Germinal center (tissue), 1 donor: ENCODE data around the gene FGGY.

ENCODE experiments used
- DNase-seq: peaks from one replicate; pipeline ENCODE4 v3.0.0; 2012; ENCODE audit warnings: mixed read lengths, low spot score

FGGY gene

DNA sequence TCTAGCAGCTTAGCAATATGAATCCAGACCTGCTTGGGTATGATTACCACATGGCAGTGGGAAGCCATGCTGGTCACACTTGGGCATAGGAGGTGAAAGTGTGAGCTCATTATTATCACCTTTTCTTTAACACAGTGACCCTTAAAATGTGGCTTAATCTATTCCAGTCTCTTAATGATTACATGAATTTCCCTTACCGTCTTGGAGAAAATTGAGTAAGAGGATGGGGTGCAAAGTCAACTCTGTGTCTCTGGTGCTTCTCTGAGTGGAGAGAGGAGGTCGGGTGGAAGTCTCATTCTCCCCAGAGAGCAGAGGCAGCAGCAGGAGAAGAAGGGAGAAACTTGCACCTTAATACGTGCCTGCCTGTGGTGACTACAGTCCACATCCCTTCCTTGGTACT is 91.3 kb downstream of the FGGY start:
- DNase-seq, result no peak

DNA sequence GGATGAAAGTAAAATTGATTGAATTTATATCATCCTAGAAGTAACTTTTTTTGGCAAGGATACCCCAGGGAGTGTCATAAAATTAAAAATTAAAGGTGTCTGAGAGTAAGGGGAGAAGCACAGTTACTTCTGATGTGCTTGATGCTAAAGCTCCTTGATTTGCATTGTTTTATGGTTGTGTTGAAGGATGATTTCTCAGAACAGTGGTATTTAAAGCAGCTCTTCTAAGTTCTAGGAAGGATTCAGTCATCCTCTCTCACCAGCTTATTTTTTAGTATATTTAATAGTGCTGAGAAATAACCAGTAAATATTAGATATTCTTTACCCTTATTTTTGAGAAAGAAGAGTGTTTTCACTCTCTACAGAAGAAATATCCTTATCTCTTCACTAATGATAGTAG is 93.0 kb downstream of the FGGY start:
- no peak for DNase-seq

DNA sequence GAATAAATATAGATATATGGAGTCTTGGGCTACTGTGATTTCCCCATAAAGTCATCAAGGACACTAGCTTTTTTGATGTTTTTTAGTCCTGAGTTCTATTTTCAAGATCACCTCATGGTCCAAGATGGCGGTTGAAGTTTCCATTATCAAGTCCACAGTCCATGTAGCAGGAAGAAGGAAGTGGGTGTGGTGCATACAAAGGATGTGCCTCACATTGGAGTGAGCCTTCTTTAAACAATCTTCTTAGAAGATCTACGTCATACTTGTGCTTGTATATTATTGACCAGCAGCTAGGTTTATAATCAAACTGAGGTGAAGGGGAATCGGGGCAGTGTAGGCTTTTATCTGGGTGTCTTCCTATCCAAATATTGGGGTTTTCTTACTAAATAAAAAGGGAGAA is 93.4 kb downstream of the FGGY start:
- no peak for DNase-seq

DNA sequence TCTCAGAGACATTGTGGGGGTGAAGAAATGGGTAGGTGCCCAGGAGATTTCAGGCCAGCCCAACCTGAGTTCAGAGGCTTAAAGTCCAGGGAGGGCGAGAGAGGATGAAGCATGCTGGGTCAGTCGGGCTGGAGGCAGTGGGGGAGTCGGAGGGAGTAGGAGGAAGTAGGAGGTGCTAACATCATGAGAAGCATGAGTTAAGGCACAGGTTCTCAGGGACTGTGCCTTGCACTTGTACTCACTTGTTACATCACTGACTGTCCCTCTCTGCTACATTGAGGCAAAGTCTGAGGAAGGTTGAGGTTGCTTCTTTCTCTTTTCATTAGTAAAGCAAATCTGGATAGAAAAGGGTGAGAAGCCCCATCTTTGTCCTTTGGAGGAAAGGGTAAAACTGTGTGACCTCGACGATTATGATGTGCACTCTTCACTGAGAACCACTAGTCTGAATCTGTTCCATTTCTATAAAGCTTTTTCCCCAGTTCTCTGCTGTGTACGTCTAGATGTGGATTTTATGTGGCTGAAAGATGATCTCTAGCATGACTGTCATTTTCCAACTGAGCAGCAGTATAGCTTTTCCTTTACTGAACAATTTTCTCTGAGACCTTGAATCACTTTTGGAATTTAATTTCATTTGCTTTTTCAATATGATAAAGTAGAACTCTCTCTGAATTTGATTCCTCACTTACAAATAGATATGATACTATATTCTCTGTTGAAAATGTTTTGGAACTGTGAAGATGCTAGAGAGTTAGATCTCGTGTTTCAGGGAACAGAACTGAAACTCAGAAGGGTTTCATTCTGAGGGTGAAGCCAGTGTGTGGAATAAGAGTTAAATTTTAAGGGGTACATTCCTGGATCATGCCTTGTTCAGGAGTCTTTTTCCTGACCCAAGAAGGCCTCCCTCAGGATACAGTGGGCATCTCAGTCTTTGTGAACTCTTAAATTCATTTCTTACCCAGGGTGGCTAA is 94.6 kb downstream of the FGGY start:
- no peak for DNase-seq

DNA sequence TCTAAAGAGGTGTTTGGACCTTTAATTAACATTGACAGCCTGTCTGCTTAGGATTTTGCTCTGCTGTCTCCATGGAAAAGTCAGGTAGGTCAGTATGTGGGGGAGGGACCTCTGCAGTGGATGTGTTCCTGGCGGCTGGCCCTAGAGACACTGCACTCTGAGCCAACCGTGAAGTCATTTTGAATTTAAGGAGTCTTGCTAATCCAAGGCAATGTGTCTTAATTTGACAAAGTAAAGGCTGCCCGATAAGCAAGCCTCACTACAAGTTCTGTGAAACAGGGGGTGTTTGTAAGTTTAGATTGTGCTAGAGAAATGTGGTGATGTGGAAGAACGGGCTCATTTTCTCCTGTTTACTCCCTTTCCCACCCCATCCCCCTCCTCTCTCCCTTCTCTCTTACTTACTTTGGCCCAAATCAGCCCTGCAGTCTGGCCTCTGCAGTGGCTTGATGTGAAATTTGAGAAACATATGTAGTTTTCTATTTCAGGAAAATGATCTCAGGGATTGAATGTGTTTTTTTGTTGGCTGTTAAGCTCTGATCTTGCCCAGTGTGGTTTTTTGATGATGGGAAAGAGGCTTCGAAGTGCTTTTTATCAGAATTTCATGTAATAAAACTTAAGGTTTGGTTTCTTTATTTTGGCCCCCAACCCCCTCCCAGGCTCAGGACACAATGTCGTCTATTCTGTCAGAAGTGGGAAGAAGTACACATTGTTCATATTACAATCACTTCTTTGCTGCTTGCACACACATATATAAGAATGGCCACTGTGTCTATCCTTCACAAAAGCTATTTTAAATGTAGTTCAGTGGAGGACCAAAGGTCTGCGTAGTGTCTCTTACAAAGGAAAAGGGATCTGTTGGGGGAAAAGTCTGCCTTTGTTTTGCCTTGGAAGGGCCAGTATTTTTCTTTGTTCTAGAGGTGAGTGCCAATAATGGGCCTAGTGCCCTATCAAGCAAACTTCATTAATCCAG is 96.6 kb downstream of the FGGY start:
- DNase-seq, result no peak

DNA sequence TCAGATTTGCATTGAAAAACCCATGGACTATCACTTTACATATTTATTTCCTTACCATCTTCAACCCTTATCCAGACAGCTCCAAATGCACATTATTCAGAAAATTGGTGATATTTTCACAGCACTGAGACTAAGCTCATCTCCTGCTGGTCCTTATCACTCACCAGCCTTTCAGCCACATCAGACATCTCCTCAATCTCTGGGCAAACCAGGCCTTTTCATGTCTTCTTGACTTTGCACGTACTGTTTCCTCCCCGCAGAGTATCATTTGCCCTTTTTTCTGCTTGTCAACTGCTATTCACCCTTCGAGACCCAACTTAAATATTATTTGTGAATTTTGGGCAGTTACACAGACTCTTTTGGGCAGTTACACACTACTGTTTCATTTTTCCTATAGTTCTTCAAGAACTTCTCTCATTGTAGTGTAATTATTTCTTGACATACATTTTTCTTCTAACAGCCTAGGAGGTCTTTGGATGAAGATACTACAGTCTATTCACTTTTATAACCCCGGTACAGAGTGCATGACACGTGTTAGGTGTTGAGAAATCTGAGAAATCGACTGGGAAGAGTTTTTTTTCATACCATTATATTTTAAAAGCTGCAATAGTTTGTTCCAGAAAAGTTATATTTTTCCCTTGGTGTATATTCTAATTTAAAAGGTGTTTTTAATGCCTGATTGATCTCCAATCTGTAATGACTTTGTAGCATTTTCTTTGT is 98.0 kb downstream of the FGGY start:
- DNase-seq, result no peak

DNA sequence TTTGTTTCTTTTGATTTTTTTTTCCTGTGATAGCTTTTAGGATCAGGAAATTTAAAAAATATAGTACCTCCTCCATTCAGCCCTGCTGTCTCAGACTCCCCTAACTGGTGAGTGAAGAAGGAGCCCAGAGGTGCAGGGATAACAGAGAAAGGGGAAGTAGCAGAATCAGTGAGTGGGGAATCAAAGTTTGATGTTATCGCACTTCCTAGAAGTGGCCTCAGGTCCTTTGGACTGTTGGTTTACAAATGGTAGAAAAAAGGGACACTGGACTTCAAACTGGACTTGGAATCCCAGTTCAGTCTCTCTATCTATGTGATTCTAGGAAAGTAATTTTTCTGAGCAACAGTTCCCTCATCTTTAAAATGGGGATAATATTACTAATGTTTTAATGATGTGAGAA is 99.5 kb downstream of the FGGY start:
- DNase-seq, result no peak

DNA sequence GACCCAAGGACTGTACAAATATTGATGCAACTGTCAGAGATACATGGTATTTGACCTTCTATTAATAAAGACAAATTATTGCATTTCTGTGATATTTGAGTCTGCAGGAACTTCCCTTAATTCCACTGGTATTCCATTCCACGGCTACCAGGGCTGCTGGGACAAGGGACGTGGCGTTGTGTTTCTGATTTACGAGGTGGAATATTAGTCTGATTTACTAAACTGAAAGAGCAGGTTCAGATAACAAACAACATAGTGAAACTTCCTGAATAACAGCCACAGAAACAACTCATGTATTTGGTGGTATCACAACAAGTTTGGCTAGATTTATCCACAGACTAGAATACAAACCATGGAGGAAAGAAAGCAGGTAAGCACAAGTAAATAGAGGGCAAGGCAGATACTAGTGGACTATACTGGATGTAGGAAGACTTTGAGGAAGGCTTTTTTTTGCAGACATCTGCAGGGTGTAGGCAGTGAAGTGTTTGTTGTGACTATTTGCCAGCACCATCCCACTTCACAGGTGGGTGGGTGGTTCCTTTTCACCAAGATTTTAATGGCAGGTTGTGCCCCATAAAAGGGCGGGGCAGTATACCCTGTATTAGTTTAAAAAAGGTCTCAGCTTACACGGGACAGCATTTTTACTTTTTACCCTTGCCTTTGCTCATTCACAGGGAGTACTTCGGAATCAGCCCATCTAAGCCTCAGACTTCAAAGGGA is 100.4 kb downstream of the FGGY start:
- DNase-seq, result no peak

DNA sequence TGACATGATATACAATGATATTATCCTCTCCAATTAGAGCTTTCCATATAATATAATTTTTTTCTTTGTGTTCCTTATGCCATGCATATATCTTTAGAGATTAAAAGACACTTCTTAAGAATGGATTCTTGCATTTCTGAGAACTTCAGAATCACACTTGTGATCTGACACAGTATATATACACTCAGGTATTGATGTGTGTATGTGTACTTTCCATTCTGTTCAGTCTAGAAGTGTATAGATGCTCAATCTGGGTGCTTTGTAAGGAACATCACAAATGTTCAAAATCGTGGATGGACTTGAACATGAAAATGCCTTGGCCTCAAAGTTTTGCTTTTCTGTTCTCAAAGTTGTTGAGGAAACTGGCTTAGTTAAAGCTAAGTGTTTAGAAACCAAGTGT is 102.7 kb downstream of the FGGY start:
- no peak for DNase-seq

DNA sequence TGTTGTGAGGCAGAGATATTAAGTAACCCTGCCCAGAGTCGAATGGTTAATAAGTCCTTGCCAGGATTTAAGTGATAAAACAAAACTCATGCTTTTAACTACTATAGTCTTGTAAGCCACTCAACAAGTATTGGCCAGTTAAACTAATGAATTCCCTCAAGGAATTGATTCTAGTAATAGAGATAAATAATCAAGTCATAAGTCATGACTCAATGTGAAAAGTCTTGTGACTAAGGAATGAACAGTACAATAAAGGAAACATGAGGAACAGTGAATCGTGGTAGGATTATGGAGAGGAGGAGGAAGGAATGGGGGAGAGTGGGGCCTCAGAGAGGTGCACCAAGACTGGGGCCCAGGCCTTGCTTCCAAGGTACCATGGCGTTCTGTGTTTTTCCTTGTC is 104.7 kb downstream of the FGGY start:
- no peak for DNase-seq

DNA sequence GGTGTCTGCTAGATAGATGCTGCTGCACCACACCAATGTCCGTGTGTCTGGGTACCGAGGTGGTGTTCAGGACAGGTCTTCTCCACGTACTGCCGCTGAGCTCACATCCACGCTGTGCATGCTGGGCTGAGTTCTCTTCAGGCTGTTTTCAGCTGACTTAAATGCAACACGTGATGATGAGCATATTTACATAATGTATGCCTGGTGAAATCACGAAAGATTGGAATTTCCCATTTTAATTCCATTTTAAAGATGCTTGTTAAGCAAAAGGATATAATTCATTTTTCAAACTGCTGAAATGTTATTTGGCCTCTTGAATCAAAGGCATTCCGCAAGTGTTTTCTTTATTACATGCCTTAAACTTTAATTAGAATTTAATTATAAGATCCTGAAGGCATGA is 107.9 kb downstream of the FGGY start:
- DNase-seq, result no peak

DNA sequence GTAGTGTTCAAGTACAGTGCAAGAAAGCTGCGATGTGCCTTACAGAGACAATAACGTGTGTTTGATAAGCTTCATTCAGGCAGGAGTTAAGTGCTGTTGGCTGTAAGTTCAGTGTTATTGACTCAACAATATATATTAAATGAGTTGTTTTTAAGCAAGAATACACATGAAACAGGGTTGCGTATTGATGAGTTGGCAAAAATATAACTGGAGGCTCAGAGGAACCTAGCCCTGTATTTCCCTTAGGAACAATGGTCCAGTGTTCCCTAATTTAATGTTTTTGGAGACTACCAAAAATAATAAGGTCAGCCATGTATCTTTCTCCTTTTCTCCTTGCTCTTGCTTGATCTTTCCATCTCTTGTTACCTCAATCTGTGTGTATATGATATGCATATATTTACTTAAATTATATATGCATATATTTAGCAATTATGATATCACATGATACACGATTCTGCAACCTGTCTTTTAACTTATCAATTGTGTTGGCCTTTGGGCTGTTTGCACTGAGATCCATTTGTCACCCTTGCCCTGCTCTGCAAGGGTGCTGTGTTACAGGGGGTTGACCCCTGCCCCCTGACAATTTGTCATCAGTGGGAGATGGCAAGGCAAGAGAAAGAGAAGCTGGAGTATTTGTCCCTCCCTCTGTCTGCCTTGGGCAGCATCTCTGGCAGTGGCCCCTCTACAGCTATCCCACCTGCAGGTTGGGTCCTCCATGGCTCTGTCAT is 109.7 kb downstream of the FGGY start:
- DNase-seq, result no peak

DNA sequence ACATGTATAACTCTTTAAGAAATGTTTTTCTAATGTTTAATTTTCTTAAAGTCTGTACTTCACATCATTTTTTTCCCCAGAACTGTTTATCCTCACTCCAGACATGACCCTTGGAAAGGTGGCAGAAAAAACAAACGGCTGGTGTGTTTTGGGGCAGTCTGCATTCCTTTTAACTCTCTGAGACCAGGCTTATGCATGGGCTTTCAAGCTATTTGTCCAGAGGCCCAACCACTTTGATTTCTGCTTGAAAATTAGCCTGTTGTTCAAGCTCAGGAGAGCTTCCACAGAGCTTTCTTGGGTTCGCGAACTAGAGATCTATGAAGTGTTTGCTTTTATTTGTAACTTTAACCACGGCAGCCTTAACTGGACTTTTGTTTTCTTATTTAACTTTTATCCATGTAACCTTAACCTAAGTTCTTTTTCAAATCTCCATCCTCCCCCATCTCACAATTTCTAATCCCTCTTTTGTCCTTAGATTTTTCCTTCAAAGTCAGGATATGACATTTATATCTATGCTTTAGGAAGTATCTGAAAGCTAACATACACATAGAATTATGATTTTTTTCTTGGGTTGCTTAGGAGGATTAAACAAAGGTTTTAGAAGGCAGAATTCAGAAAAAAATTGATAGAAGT is 111.8 kb downstream of the FGGY start:
- no peak for DNase-seq

DNA sequence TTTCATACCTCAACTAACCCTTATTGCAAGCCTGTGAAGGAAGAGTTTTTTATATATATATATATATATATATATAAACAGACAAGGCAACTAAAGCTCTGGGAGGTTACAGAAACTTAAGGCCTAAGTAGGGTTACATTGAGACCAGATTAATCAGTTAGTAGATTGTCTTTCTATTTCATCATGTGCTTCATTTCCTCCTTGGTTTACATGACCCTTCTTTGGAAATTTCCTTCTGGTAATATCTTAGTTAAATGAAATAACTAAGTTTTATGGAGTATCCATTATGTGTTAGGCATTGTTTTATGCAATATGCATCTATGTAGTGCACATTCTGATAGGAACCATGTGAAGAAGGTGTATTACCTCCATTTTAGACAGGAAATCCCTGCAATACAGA is 112.7 kb downstream of the FGGY start:
- DNase-seq, result no peak

DNA sequence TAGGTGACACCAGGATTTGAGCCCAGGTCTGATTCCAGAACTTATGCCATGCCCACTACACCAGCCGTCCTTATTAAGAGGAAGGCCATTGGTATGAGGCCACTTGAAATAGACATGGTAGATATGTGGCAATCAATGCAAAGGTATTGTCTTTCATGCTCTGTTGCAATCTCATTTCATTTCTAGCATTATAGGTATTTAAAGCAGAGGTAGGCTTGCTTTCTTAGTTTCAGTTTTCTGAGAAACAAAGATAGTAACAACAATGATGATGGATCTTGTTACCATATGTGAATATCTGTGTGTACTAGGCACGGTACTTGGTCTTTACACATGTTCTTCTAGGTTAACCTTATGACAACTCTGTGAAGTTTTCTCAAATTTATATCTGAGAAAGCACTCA is 113.1 kb downstream of the FGGY start:
- no peak for DNase-seq

DNA sequence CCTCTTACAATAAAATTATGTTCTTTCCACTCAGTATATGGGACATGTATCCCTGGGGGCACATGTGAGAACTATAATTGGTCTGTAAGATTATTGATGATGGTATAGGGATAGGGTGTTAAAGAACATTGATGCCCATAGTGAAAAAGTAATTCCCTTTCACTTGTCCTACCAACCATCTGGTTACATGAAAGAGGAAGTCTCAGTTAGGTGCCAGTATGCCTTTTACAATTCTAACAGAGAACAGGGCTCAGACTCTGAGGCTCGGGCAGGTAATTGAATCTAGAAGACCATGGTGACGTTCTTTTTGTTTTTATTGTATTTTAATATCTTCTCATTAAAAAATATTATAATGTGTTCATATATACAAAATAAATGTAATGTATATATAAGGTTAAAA is 113.6 kb downstream of the FGGY start:
- no peak for DNase-seq

DNA sequence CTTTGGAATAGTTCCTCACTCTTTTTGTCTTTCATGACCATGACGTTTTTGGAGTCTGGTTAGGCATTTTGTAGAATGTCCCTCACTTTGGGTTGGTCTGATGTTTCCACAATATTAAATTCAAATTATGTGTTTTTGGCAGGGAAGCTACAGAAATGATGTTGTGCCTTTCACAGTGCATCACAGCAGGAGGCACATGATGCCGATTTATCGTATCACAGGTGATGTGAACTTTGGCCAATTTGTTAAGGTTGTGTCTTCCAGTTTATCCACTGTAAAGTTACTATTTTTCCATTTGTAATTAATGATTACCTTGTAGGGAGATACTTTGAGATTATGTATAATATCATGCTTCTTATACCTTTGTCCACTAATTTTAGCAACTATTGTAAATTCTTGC is 114.3 kb downstream of the FGGY start:
- DNase-seq, result no peak

DNA sequence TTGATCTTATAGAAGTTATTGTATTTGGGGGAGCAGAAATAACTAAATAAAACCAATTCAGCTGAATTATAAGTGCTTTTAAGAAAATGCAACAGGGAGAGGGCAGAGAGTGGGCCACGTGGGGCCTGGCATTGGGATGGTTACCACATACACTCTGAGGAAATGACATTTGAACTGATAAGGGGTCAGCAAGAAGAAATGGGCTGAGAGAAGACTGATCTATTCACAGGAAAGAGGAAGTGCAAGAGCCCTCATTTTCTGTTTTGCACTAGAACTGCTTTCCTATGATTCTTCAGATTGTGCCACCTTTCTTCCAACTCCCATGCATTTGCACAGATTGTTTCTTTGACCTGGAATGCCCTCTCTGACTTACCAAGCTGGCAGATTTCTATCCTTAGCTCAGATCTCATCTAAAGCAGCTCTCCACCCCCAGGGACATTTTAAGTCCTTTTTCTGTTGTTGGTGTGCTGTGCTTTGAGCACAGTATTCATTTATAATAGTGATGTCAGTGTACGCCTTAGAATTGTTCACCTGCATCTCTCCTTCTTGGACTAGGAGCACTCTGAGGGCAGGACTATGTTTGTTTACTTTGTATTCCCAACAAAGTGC is 115.9 kb downstream of the FGGY start:
- DNase-seq, result no peak

DNA sequence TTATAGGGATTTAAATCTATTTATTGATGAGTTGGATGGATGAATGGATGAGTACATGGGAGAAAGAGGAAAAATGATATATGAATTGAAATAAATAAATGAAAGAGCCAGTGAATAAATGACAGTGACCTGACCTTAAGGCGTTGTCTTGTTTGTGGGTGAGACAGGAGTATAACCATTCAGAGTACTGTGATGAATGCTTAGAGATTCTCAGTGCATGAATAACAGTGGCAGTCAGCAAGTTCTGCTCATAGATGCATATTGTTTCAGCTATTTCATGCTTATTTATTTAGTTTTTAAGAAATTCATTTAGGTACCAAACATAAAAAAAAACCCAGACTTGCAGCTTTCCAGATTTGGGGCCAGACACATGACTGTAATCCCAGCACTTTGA is 116.4 kb downstream of the FGGY start:
- DNase-seq, result no peak
